Measurements from ENCODE around the gene DYNC1I1.

DNA sequence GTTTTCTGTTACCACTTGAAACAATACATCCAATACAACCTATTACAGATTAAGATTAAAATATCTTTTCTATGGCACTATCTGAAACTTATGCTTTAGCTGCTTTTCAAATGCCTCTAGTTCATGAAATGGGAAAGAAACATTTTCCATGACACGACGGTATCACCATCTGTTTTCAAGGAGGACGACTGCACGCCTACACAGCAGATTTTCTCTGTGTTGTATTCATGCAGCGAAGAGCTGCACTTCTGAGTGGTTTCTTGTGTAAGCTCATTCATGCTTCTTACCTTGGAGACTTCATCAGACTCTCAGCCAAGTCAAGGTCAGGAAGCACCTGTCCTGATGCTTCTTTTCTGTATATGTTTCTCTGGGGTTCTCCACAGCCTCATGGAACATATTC is 179.2 kb downstream of the DYNC1I1 start:
- TF ChIP-seq POLR2A (IDR thresholded peaks at IDR 0.05) (no peak), POLR2AphosphoS5 (IDR thresholded peaks at IDR 0.05) (no peak)
- TF ChIP-seq, protein P1, sequence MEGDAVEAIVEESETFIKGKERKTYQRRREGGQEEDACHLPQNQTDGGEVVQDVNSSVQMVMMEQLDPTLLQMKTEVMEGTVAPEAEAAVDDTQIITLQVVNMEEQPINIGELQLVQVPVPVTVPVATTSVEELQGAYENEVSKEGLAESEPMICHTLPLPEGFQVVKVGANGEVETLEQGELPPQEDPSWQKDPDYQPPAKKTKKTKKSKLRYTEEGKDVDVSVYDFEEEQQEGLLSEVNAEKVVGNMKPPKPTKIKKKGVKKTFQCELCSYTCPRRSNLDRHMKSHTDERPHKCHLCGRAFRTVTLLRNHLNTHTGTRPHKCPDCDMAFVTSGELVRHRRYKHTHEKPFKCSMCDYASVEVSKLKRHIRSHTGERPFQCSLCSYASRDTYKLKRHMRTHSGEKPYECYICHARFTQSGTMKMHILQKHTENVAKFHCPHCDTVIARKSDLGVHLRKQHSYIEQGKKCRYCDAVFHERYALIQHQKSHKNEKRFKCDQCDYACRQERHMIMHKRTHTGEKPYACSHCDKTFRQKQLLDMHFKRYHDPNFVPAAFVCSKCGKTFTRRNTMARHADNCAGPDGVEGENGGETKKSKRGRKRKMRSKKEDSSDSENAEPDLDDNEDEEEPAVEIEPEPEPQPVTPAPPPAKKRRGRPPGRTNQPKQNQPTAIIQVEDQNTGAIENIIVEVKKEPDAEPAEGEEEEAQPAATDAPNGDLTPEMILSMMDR (IDR thresholded peaks at IDR 0.05), result no peak

Data from upper lobe of left lung (tissue), 4 donors.